AG10803 (cell line): ENCODE results near the gene SLC25A11.

ENCODE experiments used
- DNase-seq: peaks from one replicate; pipeline ENCODE4 v3.0.0; 2010; ENCODE audit warnings: low read depth
- H3K4me3 ChIP-seq: 2 replicates; pipeline ENCODE4 v1.5.1; 2011; ENCODE audit warnings: mild to moderate bottlenecking, low read length, control low read depth
- CTCF ChIP-seq: conservative IDR thresholded peaks from 2 replicates; pipeline ENCODE4 v1.5.1; 2011; ENCODE audit warnings: mild to moderate bottlenecking, low read length, control low read depth, inconsistent platforms

Gene SLC25A11

GRCh38 chr17:4978726-4979125 is 38.9 kb upstream of the SLC25A11 start:
- no peak for TF ChIP-seq CTCF
- no peak overlapping the region for H3K4me3 ChIP-seq
- no peak for DNase-seq

DNA sequence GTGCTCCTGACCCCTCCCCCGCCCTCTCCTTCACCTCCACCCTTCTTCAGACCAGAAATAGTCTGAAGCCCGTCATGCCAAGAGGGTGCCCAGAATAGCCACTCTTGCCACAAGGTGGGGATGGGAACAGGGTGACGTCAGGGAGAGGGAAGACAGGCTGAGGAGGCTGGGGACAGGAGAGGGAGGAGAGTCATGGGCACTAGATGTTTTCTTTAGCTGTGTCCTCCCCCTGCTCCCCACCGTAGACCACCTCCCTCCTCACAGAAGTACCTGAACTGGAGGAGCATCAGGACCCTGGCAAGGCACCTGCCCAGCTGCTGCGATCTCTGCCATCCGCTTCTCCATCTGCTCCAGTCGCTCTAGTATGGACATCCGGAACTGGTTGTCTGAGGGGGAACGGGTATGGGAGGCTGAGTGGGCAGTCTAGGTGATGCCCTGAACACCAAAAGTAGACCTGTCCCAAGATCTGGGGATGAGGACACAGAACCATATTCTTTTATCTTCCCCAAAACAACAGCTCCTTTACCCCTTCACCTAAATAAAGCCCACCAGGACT is 34.3 kb upstream of the SLC25A11 start:
- H3K4me3 ChIP-seq = no peak overlapping the region
- no peak for TF ChIP-seq CTCF
- DNase-seq = no peak

GRCh38 chr17:4973256-4974114 is 33.6 kb upstream of the SLC25A11 start:
- TF ChIP-seq CTCF = no peak
- DNase-seq = no peak
- no peak overlapping the region for H3K4me3 ChIP-seq

GRCh38 chr17:4972752-4973151 is 32.9 kb upstream of the SLC25A11 start:
- no peak for DNase-seq
- no peak overlapping the region for H3K4me3 ChIP-seq
- no peak for TF ChIP-seq CTCF

- no peak for TF ChIP-seq CTCF
- no peak overlapping the region for H3K4me3 ChIP-seq
- DNase-seq = no peak
These were observed 32.5 kb upstream of the SLC25A11 start for GRCh38 chr17:4972322-4972721.

DNA sequence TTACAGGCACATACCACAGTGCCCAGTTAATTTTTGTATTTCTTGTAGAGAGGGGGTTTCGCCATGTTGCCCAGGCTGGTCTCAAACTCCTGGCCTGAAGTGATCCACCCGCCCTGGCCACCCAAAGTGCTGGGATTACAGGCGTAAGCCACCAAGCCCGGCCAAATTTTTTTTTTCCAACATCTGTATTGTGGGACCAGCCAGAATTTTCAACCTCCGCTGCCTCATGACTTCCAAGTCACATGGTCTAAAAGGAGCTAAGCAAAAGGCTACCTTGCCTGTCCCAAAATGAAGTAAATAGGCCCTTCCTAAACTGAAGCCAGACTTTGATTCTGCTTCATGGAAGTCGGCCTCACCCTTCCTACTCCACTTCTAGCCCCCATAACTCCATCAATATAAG is 32.0 kb upstream of the SLC25A11 start:
- DNase-seq = no peak
- no peak overlapping the region for H3K4me3 ChIP-seq
- TF ChIP-seq CTCF = no peak

DNA sequence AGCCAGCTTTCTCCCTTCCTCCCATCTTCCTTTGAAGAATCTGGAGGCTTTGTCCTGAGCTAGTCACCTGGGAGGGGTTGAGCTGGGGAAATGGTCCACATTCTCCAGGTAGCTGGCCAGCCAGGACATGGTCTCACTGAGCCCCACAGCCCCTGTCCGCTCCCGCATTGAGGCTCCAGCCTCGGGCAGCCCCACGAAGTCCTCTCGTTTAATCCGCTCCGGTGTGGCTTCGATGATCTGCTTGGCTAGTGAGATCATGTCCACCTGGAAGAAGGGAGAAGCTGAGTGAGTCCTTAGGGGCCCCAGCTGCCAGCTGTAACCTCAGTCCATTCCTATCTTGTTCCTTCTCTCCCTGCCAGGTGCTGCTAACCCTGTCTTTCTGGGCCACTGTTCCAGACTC is 30.4 kb upstream of the SLC25A11 start:
- H3K4me3 ChIP-seq = no peak overlapping the region
- no peak for TF ChIP-seq CTCF
- no peak for DNase-seq
